Islet precursor cell (in vitro differentiated cells): ENCODE data around the gene LGALS3BP.
"Not testable (repeated sequence)": the region's sequence is repeated elsewhere in the genome, so short reads cannot be mapped to it uniquely, and the experiment has no call there.

Experiments
- DNase-seq: peaks from one replicate; pipeline ENCODE4 v3.0.0-alpha.2; 2018

LGALS3BP gene

GRCh38 chr17:78962984-78963348 is 16.8 kb downstream of the LGALS3BP start:
- DNase-seq: not testable (repeated sequence)

GRCh38 chr17:78962345-78962983 is 17.3 kb downstream of the LGALS3BP start:
- DNase-seq: peak; percentile 99

GRCh38 chr17:78961571-78961970 is 18.2 kb downstream of the LGALS3BP start:
- DNase-seq: peak; percentile 76

DNA sequence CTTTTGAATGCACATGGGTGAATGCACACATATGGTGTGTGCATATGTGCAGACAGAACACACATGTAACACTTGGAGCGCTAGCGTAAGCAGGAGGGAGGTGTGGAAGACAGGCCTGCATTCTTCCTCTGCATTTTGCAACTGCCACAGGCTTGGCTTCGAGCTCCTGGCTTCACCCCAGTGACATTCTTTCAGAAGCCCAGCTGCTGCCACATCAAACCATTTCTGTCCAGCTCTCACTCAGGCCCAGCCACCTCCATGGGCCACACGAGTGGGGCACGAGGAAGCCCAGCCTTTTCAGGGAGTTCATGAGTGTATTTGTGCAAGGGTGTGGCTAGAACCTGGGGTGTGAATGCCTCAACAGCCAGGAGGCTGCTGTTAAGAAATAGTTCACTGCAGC is 18.8 kb downstream of the LGALS3BP start:
- peak; percentile 81 for DNase-seq

DNA sequence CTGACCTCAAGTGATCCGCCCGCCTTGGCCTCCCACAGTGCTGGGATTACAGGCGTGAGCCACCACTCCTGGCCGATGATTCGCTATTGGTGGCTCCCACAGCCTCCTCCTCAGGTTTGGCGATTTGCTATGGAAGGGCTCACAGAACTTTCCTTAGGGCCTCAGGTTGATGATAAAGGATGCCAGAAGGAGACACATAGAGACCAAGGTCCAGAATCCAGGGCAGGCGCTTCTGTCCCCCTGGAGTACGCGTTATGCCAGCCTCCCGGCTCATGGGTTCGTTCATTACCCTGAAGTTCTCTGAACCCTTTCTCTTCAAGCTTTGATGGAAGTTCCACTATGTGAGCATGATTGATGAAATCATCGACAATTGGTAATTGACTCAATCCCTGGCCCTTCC is 19.9 kb downstream of the LGALS3BP start:
- no peak for DNase-seq

GRCh38 chr17:78958641-78959127 is 21.0 kb downstream of the LGALS3BP start:
- peak; percentile 91 for DNase-seq

DNA sequence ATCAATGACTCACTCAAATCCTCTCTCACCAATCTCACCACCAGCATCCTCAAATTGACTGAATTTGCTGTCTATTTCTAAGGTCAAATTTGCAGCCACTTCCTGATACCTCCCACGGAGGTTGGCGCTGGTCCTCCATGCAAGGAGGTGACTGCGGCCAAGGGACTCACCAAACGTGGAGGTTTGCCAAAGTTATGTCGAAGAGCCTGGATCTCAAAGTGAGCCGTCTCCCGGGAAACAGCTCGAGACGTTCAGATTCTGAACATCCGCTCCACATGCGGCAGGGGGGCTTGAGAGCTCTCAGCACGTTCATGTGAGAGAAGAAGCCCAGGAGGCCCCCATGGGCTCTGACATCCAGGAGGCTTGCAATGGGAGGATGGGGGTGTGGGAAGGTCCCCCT is 22.6 kb downstream of the LGALS3BP start:
- no peak for DNase-seq

DNA sequence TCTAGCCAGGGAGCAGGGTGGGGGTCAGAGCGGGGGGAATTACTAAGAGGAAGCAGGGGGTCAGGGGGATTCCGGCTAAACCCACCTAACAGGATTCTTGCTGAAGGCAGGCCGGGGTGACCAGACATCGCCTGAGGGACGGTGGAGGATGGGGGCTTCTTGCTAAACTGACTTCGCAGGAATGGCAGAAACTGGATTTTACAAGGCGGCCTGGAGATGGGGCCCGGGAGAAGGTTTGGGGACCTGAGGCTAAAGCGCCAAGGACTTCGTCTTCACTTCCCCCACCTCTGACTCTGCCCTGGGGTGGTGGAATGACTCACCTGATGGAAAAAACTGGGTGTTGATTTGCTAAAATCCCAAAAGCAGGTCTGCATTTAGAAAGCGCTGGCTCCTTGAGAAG is 23.5 kb downstream of the LGALS3BP start:
- DNase-seq: peak; percentile 93

DNA sequence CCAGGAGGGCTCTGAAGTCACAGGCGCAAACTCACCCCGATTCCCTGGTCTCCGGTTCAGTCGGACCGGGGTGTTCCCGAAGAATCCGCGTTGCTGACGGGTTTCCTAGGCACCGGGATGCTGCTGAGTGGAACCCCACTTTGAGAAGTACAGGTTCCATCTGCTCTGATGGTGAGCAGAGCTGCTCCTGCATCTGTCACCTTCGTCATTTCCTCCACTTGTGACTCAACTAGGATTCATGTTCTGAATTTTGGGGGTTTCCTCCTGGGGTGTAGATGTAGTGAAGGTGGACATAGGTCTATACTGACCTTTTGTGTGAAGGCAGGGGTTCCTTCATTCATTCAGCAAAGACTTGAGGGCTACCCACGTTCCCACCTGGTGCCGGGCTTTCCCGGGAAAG is 25.0 kb downstream of the LGALS3BP start:
- no peak for DNase-seq

- DNase-seq: no peak
These were observed 26.1 kb downstream of the LGALS3BP start for GRCh38 chr17:78953356-78954350.

DNA sequence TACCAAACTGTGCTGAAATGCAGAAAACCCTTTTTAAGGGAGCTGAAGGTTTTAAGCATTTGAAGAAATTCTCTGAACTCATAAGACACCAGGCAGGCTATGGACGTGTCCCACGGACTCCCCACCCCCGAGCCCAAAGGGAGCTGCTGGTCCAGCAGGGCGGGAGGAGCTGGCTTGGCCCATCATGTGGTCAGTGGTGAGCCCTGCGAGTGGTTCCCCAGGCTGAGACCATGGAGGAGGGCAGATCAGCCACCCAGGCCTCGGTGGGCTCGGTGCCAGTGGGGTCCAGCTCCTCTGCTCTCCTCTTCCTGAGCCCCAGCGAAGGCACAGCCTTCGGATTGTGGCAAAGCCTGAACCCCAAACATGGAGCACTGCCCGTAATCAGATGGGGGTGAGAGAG is 27.0 kb downstream of the LGALS3BP start:
- DNase-seq: no peak

DNA sequence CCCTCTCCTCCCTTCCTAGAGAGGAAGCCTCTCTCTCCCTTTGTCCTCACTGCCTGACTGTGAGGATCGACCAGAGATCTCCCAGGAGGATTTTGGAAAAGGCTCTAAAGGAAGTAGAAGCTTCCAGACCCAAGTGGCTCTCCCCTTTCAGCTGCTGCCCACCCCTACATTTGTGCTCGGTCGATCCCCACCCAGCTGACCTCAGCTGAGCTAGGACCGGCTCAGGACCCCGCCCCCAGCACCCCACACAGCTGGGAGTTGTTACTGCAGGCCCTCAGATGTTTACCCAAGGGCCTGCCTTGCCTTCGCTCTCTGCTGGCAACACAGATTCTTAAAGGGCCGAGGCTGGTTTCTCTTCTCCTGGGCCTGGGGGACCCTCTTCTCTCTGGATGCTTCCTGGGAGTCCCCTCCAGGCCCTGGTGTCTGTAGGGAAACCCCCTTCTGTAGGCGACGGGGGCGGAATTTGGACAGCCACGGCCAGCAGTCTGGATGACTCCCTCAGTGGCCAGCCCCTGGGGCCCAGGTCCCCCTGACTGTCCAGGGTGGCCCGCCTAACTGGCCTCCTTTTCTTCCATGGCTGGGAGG is 27.7 kb downstream of the LGALS3BP start:
- DNase-seq: no peak

- DNase-seq: no peak
These were observed 28.9 kb downstream of the LGALS3BP start for GRCh38 chr17:78950870-78951269.

- DNase-seq: no peak
These were observed 32.2 kb downstream of the LGALS3BP start for GRCh38 chr17:78947235-78948149.

GRCh38 chr17:78946631-78947030 is 33.1 kb downstream of the LGALS3BP start:
- DNase-seq: no peak

DNA sequence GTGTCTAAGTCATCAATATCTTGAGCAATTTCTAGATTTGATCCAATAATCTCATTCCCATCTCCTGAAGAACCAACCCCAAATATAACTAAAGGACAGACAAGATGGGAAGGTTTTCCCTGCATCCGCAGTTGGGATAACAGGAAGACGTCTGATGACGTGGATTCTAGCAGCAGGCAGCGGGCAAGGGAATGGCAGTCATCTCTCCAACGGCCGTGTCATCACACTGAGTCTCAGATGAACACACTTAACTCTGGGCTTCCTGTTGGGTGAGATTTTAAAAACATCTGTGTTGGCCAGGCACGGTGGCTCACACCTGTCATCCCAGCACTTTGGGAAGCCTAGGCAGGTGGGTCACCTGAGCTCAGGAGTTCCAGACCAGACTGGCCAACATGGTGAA is 33.6 kb downstream of the LGALS3BP start:
- DNase-seq: no peak

DNA sequence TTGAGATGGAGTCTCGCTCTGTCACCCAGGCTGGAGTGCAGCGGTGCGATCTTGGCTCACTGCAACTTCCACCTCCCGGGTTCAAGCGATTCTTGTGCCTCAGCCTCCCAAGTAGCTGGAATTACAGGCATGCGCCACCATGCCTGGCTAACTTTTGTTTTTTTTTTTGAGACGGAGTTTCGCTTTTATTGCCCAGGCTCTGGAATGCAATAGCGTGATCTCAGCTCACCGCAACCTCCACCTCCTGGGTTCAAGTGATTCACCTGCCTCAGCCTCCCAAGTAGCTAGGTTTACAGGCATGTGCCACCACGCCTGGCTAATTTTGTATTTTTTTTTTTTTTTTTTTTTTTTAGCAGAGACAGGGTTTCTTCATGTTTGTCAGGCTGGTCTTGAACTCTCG is 34.3 kb downstream of the LGALS3BP start:
- not testable (repeated sequence) for DNase-seq

DNA sequence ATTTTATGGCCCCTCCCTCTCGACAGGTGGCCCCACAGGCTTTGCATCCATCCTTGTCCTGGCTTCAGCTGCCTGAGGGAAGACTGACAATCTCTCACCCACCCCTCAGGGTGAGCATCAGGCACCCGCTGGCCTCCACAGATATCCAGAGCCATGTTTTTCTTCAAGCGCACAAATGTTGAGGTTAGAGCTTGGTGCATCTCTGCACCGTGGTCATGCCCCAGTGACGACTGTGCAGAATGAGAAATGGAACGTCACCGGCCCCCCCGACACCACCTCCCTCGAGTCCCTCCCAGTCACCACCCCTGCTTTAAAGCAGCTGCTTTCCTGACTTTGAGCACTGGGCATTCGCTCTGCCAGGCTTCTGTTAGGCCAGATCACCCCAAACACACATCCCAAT is 34.8 kb downstream of the LGALS3BP start:
- DNase-seq: no peak

DNA sequence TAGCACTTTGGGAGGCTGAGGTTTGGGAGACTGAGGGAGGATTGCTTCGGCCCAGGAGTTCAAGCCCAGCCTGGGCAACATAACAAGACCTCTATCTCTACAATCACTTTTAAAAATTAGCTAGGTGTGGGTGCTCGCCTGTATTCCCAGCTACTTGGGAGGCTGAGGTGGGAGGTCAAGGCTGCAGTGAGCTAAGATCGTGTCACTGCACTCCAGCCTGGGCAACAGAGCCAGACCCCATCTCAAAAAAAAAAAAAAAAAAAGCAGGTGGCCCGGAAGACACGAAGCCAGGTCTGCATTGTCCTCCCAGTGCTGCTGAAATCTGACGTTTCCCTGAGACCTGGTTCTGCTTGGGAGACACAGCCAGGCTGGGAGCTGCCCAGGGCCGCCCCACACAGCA is 35.7 kb downstream of the LGALS3BP start:
- no peak for DNase-seq

- DNase-seq: peak; percentile 92
These were observed 39.0 kb downstream of the LGALS3BP start for GRCh38 chr17:78940708-78941107.

GRCh38 chr17:78940258-78940657 is 39.5 kb downstream of the LGALS3BP start:
- no peak for DNase-seq

- DNase-seq: no peak
These were observed 40.1 kb downstream of the LGALS3BP start for GRCh38 chr17:78939615-78940014.

DNA sequence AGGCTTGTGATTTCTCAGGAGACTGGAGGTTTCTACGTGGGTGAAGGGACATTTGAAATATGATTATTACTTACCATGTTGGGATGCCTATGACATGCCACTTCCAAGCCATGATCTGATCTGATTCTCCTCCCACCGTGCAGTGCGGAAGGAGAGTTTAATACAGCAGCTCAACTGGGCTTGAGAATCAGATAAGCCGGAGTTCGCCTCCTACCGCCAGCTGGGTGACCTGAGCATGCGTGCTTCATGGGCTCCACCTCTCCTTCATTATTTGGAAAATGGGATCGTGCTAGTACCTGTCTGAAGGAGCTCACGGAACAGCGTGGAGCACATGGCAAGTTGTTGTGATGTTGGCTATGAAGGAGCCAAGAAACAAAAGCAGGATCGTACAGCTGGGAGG is 42.2 kb downstream of the LGALS3BP start:
- no peak for DNase-seq
